VCaP (cell line): ENCODE data around the gene KLRK1.
"Not testable (repeated sequence)": the region's sequence is repeated elsewhere in the genome, so short reads cannot be mapped to it uniquely, and the experiment has no call there.

Experiments
- H3K27ac ChIP-seq: fragments of 450-650 bp; 2 replicates; pipeline ENCODE4 v1.5.1; 2017
- CTCF ChIP-seq: fragments of 450-650 bp; conservative IDR thresholded peaks from 2 replicates; pipeline ENCODE4 v1.5.1; 2017; ENCODE audit warnings: mild to moderate bottlenecking, moderate library complexity

KLRK1 gene

GRCh38 chr12:10362325-10362724, 27.5 kb downstream of the KLRK1 start:
- H3K27ac ChIP-seq: peak overlapping the region; percentile 96
- no peak for TF ChIP-seq CTCF

DNA sequence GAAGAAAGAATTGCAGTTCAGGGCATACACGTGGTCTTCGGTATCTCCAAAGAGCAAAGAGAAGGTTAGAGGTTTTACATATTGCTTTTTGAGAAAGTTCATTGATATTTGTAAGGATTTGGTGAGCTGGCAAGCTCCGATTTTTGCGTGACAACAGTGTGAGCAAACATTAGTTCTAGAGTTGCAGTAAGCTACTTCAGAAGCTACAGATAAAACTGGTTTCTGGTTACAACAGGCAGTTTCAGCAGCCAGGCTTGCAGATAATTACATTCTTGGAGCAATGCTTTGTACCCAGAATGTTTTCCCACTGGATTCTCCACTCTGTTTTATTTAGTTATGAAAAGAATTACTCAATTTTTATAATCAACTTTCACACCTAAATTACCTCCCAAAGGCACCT, 28.2 kb downstream of the KLRK1 start:
- peak overlapping the region; percentile 96 for H3K27ac ChIP-seq
- TF ChIP-seq CTCF: no peak

GRCh38 chr12:10361084-10361483, 28.8 kb downstream of the KLRK1 start:
- H3K27ac ChIP-seq: peak overlapping the region; percentile 96
- no peak for TF ChIP-seq CTCF

DNA sequence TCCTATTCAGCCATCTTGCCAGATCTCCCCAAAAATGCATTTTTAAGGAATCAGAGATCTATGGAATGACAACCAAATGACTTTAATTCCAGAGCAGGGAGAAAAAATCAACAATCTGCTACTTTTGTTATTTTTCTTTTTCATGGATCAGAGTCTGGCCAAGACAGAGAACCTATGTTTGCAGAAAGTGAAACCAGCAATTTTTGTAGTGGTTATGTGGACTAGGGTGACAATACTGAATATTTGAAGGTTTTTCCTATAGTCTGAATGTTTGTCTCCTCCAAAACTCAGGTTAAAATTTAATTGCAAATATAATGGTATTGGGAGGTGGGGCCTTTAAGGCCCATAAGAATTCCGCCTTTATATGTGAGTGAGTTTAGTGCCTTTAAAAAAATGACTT, 30.9 kb downstream of the KLRK1 start:
- no peak for TF ChIP-seq CTCF
- no peak overlapping the region for H3K27ac ChIP-seq

GRCh38 chr12:10358131-10358530, 31.7 kb downstream of the KLRK1 start:
- TF ChIP-seq CTCF: no peak
- H3K27ac ChIP-seq: no peak overlapping the region

DNA sequence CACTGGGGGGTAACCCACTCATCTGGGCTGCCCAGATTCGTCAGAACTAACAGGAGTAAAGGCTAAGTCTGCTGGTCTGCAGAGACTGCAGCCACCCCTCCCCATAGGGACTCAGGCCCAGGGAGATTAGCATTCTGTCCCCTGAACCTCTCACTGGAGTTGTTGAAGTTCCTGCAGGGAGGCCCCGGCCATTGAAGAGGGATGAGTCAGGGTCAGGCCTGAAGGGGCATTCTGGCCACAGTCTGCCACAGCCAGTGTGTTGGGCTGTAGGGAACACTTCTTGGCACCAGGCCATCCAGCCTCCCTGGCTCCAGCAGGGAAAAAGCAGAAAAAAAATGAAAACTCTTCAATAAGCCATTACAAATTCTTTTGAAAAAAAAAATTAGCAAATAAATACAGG, 35.3 kb downstream of the KLRK1 start:
- TF ChIP-seq CTCF: no peak
- no peak overlapping the region for H3K27ac ChIP-seq

DNA sequence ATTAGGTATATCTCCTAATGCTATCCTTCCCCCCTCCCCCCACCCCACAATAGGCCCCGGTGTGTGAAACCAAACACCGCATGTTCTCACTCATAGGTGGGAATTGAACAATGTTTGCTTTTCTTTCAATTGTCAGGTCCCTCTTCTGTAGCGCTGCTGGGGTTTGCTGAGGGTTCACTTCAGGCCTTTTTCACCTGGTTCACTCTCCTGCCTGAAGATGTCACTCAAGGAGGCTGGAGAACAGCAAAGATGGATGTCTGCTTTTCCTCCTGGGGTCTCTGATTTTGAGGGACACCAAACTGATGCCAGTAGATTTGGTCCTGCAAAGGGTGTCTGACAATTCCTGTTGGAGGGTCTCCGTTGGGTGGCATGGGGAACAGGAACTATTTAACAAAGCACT, 35.8 kb downstream of the KLRK1 start:
- H3K27ac ChIP-seq: no peak overlapping the region
- TF ChIP-seq CTCF: no peak

DNA sequence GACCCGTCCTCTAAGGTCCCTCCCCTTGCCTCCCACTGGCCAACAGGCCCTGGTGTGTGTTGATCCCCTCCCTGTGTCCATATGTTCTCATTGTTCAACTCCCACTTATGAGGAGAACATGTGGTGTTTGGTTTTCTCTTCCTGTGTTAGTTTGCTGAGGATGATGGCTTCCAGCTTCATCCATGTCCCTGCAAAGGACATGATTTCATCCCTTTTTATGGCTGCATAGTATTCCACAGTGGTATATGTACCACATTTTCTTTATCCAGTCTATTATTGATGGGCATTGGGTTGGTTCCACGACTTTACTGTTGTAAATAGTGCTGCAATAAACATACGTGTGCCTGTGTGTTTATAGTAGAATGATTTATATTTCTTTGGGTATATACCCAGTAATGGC, 38.4 kb downstream of the KLRK1 start:
- H3K27ac ChIP-seq: not testable (repeated sequence)
